CD8-positive, alpha-beta memory T cell (primary cell): Measurements from ENCODE around the gene ZNF670. TPM values are rescaled to one million over a fixed set of nuclear protein-coding genes. Genes with fewer than 3 reads are reported as not detected.
A peak's percentile ranks its signal among the peaks of the same experiment; 100 is the strongest.
"Not testable (repeated sequence)": the region's sequence is repeated elsewhere in the genome, so short reads cannot be mapped to it uniquely, and the experiment has no call there.

Experiments used
- CTCF ChIA-PET: fragments of 350-600 bp; sonication (Branson Sonifier 250); formaldehyde crosslinking; loops from one replicate; lab custom pipeline; 2021; ENCODE audit warnings: antibody characterized with exemption; lab: Charles Lee
- POLR2A ChIA-PET: fragments of 350-600 bp; sonication (Branson Sonifier 250); formaldehyde crosslinking; loops from one replicate; lab custom pipeline; 2021; ENCODE audit warnings: antibody characterized with exemption; lab: Charles Lee
- DNase-seq, 5 donors: peaks; one replicate each; pipeline versions ENCODE4 v3.0.0 to v3.0.0-alpha.2; 2020 to 2022; ENCODE audit warnings: mixed read lengths in 1 of 5
- H3K27ac ChIP-seq: one replicate; pipeline ENCODE4 v1.7.0; 2013; ENCODE audit warnings: low read depth, mild to moderate bottlenecking, low read length, moderate library complexity
- H3K27me3 ChIP-seq: 2 replicates; pipeline ENCODE4 v1.7.0; 2013; ENCODE audit warnings: low read length, mild to moderate bottlenecking; ENCODE audit not compliant: insufficient read depth, poor library complexity, severe bottlenecking
- H3K36me3 ChIP-seq: 2 replicates; pipeline ENCODE4 v1.7.0; 2013; ENCODE audit warnings: mild to moderate bottlenecking, low read length, moderate library complexity; ENCODE audit not compliant: insufficient read depth
- H3K4me1 ChIP-seq: 2 replicates; pipeline ENCODE4 v1.7.0; 2013; ENCODE audit warnings: mild to moderate bottlenecking, low read length, moderate library complexity; ENCODE audit not compliant: insufficient read depth
- H3K4me3 ChIP-seq: 2 replicates; pipeline ENCODE4 v1.7.0; 2013; ENCODE audit warnings: mild to moderate bottlenecking, low read length
- H3K9me3 ChIP-seq: 2 replicates; pipeline ENCODE4 v1.7.0; 2013; ENCODE audit warnings: mild to moderate bottlenecking, low read length
- H3K27ac Mint-ChIP-seq, 8 donors: one replicate each; pipeline ENCODE4 v1.8.0; 2020 to 2021; ENCODE audit warnings: mixed read lengths in 8 of 8, mild to moderate bottlenecking in 6 of 8, inconsistent platforms in 3 of 8, moderate library complexity in 3 of 8
- H3K27me3 Mint-ChIP-seq, 2 donors: one replicate each; pipeline ENCODE4 v1.8.0; 2020 to 2021; ENCODE audit warnings: mixed read lengths in 2 of 2, mild to moderate bottlenecking in 1 of 2, moderate library complexity in 1 of 2
- H3K36me3 Mint-ChIP-seq, 3 donors: one replicate each; pipeline ENCODE4 v1.8.0; 2020 to 2021; ENCODE audit warnings: mixed read lengths in 3 of 3, inconsistent platforms in 1 of 3, mild to moderate bottlenecking in 1 of 3
- H3K4me1 Mint-ChIP-seq, 3 donors: one replicate each; pipeline ENCODE4 v1.8.0; 2020 to 2021; ENCODE audit warnings: mixed read lengths in 3 of 3, inconsistent platforms in 1 of 3, mild to moderate bottlenecking in 1 of 3
- H3K4me3 Mint-ChIP-seq, 7 donors: one replicate each; pipeline ENCODE4 v1.8.0; 2020 to 2021; ENCODE audit warnings: mixed read lengths in 7 of 7, mild to moderate bottlenecking in 6 of 7, moderate library complexity in 4 of 7, inconsistent platforms in 2 of 7
- H3K9me3 Mint-ChIP-seq, 5 donors: one replicate each; pipeline ENCODE4 v1.8.0; 2020 to 2022; ENCODE audit warnings: mixed read lengths in 5 of 5, mild to moderate bottlenecking in 3 of 5, moderate library complexity in 2 of 5, inconsistent platforms in 1 of 5
- polyA plus RNA-seq: library from polyadenylated mRNA; unstranded; fragments of 300-500 nt; fragmentation: Illumina TruSeq; gene quantifications from one replicate; pipeline ENCODE4 v1.2.3, GENCODE V29; 2021
- total RNA-seq, 2 experiments: library from RNA; stranded (reverse); gene quantifications; one replicate each; pipeline ENCODE4 v1.2.3, GENCODE V29; 2021

Gene ZNF670
- total and polyA plus RNA-seq, 3 experiments from 2014 or later: 1.3 to 3.2 (median 3.1) TPM

GRCh38 chr1:247060771-247061170, 17.8 kb downstream of the ZNF670 start:
- no peak overlapping the region for H3K4me3 ChIP-seq
- DNase-seq: no peak
- no peak overlapping the region for H3K4me3 Mint-ChIP-seq
- ChIA-PET CTCF (no interaction called here), POLR2A (no interaction called here)
- no peak overlapping the region for H3K27ac Mint-ChIP-seq
- peaks cover 30 to 75% (median 55%) of the 10 kb centered on the region in 5 donors for H3K9me3 Mint-ChIP-seq
- no peaks in the 10 kb centered on the region for H3K36me3 ChIP-seq
- no peaks in the 10 kb centered on the region for H3K4me1 ChIP-seq
- H3K27me3 Mint-ChIP-seq: no peaks in the 10 kb centered on the region
- peaks cover 17 to 69% (median 22%) of the 10 kb centered on the region in 3 donors for H3K36me3 Mint-ChIP-seq
- no peak overlapping the region for H3K27ac ChIP-seq
- H3K27me3 ChIP-seq: no peaks in the 10 kb centered on the region
- peaks cover 11 to 17% (median 16%) of the 10 kb centered on the region in 3 donors for H3K4me1 Mint-ChIP-seq
- peaks cover 4% of the 10 kb centered on the region for H3K9me3 ChIP-seq

GRCh38 chr1:247056071-247056470, 22.5 kb downstream of the ZNF670 start:
- no peak for DNase-seq
- CTCF ChIA-PET: no interaction called here
- H3K4me3 Mint-ChIP-seq: no peak overlapping the region
- peaks cover 0 to 3% of the 10 kb centered on the region in 2 donors for H3K27me3 Mint-ChIP-seq
- H3K27me3 ChIP-seq: no peaks in the 10 kb centered on the region
- POLR2A ChIA-PET: no interaction called here
- peaks cover 13 to 64% (median 27%) of the 10 kb centered on the region in 3 donors for H3K36me3 Mint-ChIP-seq
- H3K9me3 Mint-ChIP-seq: peaks cover 55 to 86% (median 79%) of the 10 kb centered on the region in 5 donors
- H3K36me3 ChIP-seq: no peaks in the 10 kb centered on the region
- no peaks in the 10 kb centered on the region for H3K4me1 ChIP-seq
- no peak overlapping the region for H3K27ac Mint-ChIP-seq
- peaks cover 16 to 22% (median 19%) of the 10 kb centered on the region in 3 donors for H3K4me1 Mint-ChIP-seq
- no peak overlapping the region for H3K4me3 ChIP-seq
- H3K9me3 ChIP-seq: peaks cover 22% of the 10 kb centered on the region
- no peak overlapping the region for H3K27ac ChIP-seq

GRCh38 chr1:247054992-247055415, 23.6 kb downstream of the ZNF670 start:
- POLR2A ChIA-PET: no interaction called here

GRCh38 chr1:247047702-247048101, 30.9 kb downstream of the ZNF670 start:
- H3K36me3 ChIP-seq: no peaks in the 10 kb centered on the region
- Mint-ChIP-seq H3K27ac (no peak overlapping the region), H3K4me3 (no peak overlapping the region), H3K36me3 (peaks cover 16 to 59% (median 37%) of the 10 kb centered on the region in 3 donors), H3K4me1 (peaks cover 0 to 4% (median 0%) of the 10 kb centered on the region in 3 donors), H3K27me3 (no peaks in the 10 kb centered on the region), H3K9me3 (peaks cover 56 to 89% (median 86%) of the 10 kb centered on the region in 5 donors)
- no peak overlapping the region for H3K27ac ChIP-seq
- POLR2A ChIA-PET: no interaction called here
- H3K4me3 ChIP-seq: no peak overlapping the region
- H3K9me3 ChIP-seq: peaks cover 46% of the 10 kb centered on the region
- DNase-seq: no peak
- CTCF ChIA-PET: no interaction called here
- H3K27me3 ChIP-seq: no peaks in the 10 kb centered on the region
- no peaks in the 10 kb centered on the region for H3K4me1 ChIP-seq

More at GRCh38 chr1:247054992-247055415, 23.6 kb downstream of the ZNF670 start:
- Mint-ChIP-seq H3K9me3 (peaks cover 54 to 89% (median 80%) of the 10 kb centered on the region in 5 donors), H3K4me1 (peaks cover 16 to 22% (median 19%) of the 10 kb centered on the region in 3 donors), H3K27me3 (peaks cover 0 to 3% of the 10 kb centered on the region in 2 donors), H3K4me3 (no peak overlapping the region), H3K27ac (no peak overlapping the region), H3K36me3 (peaks cover 12 to 67% (median 27%) of the 10 kb centered on the region in 3 donors)
- no peaks in the 10 kb centered on the region for H3K4me1 ChIP-seq
- H3K27me3 ChIP-seq: no peaks in the 10 kb centered on the region
- peaks cover 28% of the 10 kb centered on the region for H3K9me3 ChIP-seq
- no peaks in the 10 kb centered on the region for H3K36me3 ChIP-seq
- DNase-seq: no peak
- no peak overlapping the region for H3K4me3 ChIP-seq
- CTCF ChIA-PET: no interaction called here
- H3K27ac ChIP-seq: no peak overlapping the region

GRCh38 chr1:247047260-247047659, 31.4 kb downstream of the ZNF670 start:
- Mint-ChIP-seq H3K4me1 (peaks cover 0 to 4% (median 0%) of the 10 kb centered on the region in 3 donors), H3K36me3 (peaks cover 17 to 62% (median 38%) of the 10 kb centered on the region in 3 donors)
- peaks cover 45% of the 10 kb centered on the region for H3K9me3 ChIP-seq

GRCh38 chr1:247043406-247043805, 35.2 kb downstream of the ZNF670 start:
- ChIA-PET POLR2A (no interaction called here), CTCF (no interaction called here)
- Mint-ChIP-seq H3K4me3 (no peak overlapping the region), H3K4me1 (peaks cover 0 to 4% (median 0%) of the 10 kb centered on the region in 3 donors), H3K9me3 (peaks cover 48 to 93% (median 85%) of the 10 kb centered on the region in 5 donors), H3K27me3 (no peaks in the 10 kb centered on the region), H3K27ac (peak overlapping the region in 1 of 8 donors; percentile 12), H3K36me3 (peaks cover 21 to 82% (median 57%) of the 10 kb centered on the region in 3 donors)
- Histone ChIP-seq H3K27ac (no peak overlapping the region), H3K36me3 (peaks cover 5% of the 10 kb centered on the region), H3K4me3 (no peak overlapping the region), H3K9me3 (peaks cover 28% of the 10 kb centered on the region), H3K4me1 (no peaks in the 10 kb centered on the region), H3K27me3 (no peaks in the 10 kb centered on the region)
- no peak for DNase-seq

More at GRCh38 chr1:247047260-247047659, 31.4 kb downstream of the ZNF670 start:
- ChIA-PET POLR2A (no interaction called here), CTCF (no interaction called here)
- no peaks in the 10 kb centered on the region for H3K27me3 Mint-ChIP-seq
- no peak for DNase-seq
- Histone ChIP-seq H3K4me3 (no peak overlapping the region), H3K4me1 (no peaks in the 10 kb centered on the region), H3K27me3 (no peaks in the 10 kb centered on the region), H3K36me3 (no peaks in the 10 kb centered on the region), H3K27ac (no peak overlapping the region)
- H3K27ac Mint-ChIP-seq: no peak overlapping the region
- no peak overlapping the region for H3K4me3 Mint-ChIP-seq
- H3K9me3 Mint-ChIP-seq: peaks cover 55 to 89% (median 85%) of the 10 kb centered on the region in 5 donors

GRCh38 chr1:247037511-247038320, 40.9 kb downstream of the ZNF670 start:
- Mint-ChIP-seq H3K27ac (no peak overlapping the region), H3K4me3 (no peak overlapping the region), H3K36me3 (peaks cover 34 to 82% (median 70%) of the 10 kb centered on the region in 3 donors), H3K9me3 (peaks cover 49 to 92% (median 81%) of the 10 kb centered on the region in 5 donors), H3K4me1 (no peaks in the 10 kb centered on the region), H3K27me3 (no peaks in the 10 kb centered on the region)
- DNase-seq: no peak
- Histone ChIP-seq H3K27me3 (no peaks in the 10 kb centered on the region), H3K27ac (no peak overlapping the region), H3K4me1 (no peaks in the 10 kb centered on the region), H3K36me3 (peaks cover 25% of the 10 kb centered on the region), H3K9me3 (peaks cover 16% of the 10 kb centered on the region), H3K4me3 (no peak overlapping the region)
- POLR2A ChIA-PET: no interaction called here
- CTCF ChIA-PET: no interaction called here

- H3K36me3 Mint-ChIP-seq: peaks cover 17 to 34% (median 30%) of the 10 kb centered on the region in 3 donors
- DNase-seq, H3K27ac Mint-ChIP-seq, H3K4me3 ChIP-seq, H3K27me3 Mint-ChIP-seq, H3K27me3 ChIP-seq, H3K4me1 Mint-ChIP-seq, POLR2A ChIA-PET, H3K4me1 ChIP-seq, H3K36me3 ChIP-seq, H3K4me3 Mint-ChIP-seq, H3K27ac ChIP-seq, CTCF ChIA-PET: not testable (repeated sequence)
- peaks cover 11% of the 10 kb centered on the region for H3K9me3 ChIP-seq
- peaks cover 41 to 79% (median 73%) of the 10 kb centered on the region in 5 donors for H3K9me3 Mint-ChIP-seq
Measured at GRCh38 chr1:247032306-247032705, 46.3 kb downstream of the ZNF670 start.
